Hepatocyte (in vitro differentiated cells): Measurements from ENCODE around the gene TLL1. TPM values are rescaled to one million over a fixed set of nuclear protein-coding genes. Genes with fewer than 3 reads are reported as not detected.

Source experiments
- DNase-seq: peaks from one replicate; pipeline ENCODE4 v3.0.0-alpha.2; 2016; ENCODE audit warnings: low spot score
- H2AFZ ChIP-seq: fragments of 200-600 bp; sonication (generic); 2 replicates; pipeline ENCODE4 v1.6.0; 2016; ENCODE audit warnings: antibody characterized with exemption, mild to moderate bottlenecking
- H3K27ac ChIP-seq: fragments of 200-600 bp; sonication (generic); 2 replicates; pipeline ENCODE4 v1.5.1; 2016; ENCODE audit warnings: mild to moderate bottlenecking
- H3K27me3 ChIP-seq: fragments of 200-600 bp; sonication (generic); 2 replicates; pipeline ENCODE4 v1.6.1; 2016
- H3K36me3 ChIP-seq: fragments of 200-600 bp; sonication (generic); replicated peaks from 2 replicates; pipeline ENCODE4 v1.5.1; 2016; ENCODE audit warnings: low read depth; ENCODE audit not compliant: insufficient read depth
- H3K4me1 ChIP-seq: fragments of 200-600 bp; sonication (generic); 2 replicates; pipeline ENCODE4 v1.5.1; 2016; ENCODE audit warnings: mild to moderate bottlenecking, moderate library complexity; ENCODE audit not compliant: insufficient read depth
- H3K4me2 ChIP-seq: fragments of 200-600 bp; sonication (generic); 2 replicates; pipeline ENCODE4 v1.6.0; 2016
- H3K4me3 ChIP-seq: fragments of 200-600 bp; sonication (generic); 2 replicates; pipeline ENCODE4 v1.5.1; 2016; ENCODE audit warnings: mild to moderate bottlenecking
- H3K79me2 ChIP-seq: fragments of 200-600 bp; sonication (generic); 2 replicates; pipeline ENCODE4 v1.6.0; 2017; ENCODE audit warnings: mild to moderate bottlenecking
- H3K9me2 ChIP-seq: fragments of 200-600 bp; sonication (generic); replicated peaks from 2 replicates; pipeline ENCODE4 v1.6.0; 2017; ENCODE audit warnings: mild to moderate bottlenecking; ENCODE audit not compliant: insufficient read depth
- H3K9me3 ChIP-seq: fragments of 200-600 bp; sonication (generic); 2 replicates; pipeline ENCODE4 v1.5.1; 2016; ENCODE audit warnings: low read depth, mild to moderate bottlenecking
- H4K20me1 ChIP-seq: fragments of 200-600 bp; sonication (generic); 2 replicates; pipeline ENCODE4 v1.6.0; 2016; ENCODE audit warnings: mild to moderate bottlenecking; ENCODE audit not compliant: insufficient read depth, poor library complexity, severe bottlenecking
- EZH2 ChIP-seq: fragments of 200-600 bp; sonication (generic); IDR thresholded peaks from 2 replicates; pipeline ENCODE4 v1.6.1; 2016; ENCODE audit warnings: antibody characterized with exemption, mild to moderate bottlenecking, borderline replicate concordance
- EZH2phosphoT487 ChIP-seq: fragments of 200-600 bp; sonication (generic); IDR thresholded peaks from one replicate; pipeline ENCODE4 v1.6.1; 2018; ENCODE audit warnings: antibody characterized with exemption, mild to moderate bottlenecking, low read depth, moderate library complexity; ENCODE audit not compliant: unreplicated experiment, severe bottlenecking
- WGBS: methylation state at CpG from one replicate; pipeline ENCODE4 v1.1.6; 2016; ENCODE audit warnings: low lambda C conversion rate; ENCODE audit errors: missing lambda C conversion rate; 5-methylcytosine and 5-hydroxymethylcytosine counted together
- polyA plus RNA-seq: library from polyadenylated mRNA; unstranded; fragments of >200 nt; fragmentation: Nextera tagmentation; extraction: Ambion mirVana; gene quantifications from 2 replicates; pipeline ENCODE4 v1.2.1, GENCODE V29; 2016
- total RNA-seq: library from RNA; depleted of rRNA; stranded (reverse); fragments of >200 nt; gene quantifications from 2 replicates; pipeline ENCODE4 v1.2.3, GENCODE V29; 2014
- TF ChIP-seq, protein P1 (sequence below): fragments of 200-600 bp; sonication (generic); IDR thresholded peaks from 2 replicates; pipeline ENCODE4 v1.5.1; 2016; ENCODE audit warnings: antibody characterized with exemption, mild to moderate bottlenecking; ENCODE audit not compliant: poor library complexity

Gene TLL1
- total and polyA plus RNA-seq, 2 experiments from 2014 or later = 0.30 to 0.97 TPM

DNA sequence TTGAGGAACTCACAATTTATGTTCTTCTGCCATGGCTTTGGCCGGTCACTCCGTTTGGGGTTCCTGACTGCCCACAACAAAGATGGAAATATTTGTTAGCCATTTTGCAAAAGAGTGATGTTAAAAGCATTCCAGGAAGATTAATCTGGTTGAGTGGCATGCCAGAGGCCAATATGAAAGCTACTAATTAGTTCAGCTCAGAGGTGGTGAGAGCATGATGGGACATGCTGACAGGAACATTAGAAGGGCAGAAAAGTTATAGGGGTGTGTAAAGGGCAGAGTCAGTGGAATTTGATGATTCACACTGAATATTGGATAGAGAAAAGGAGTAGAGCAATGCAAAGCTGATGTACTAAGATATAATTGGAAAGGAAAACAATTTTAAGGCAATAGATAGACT is 94.4 kb downstream of the TLL1 start:
- H3K27me3 ChIP-seq = no peaks in the 10 kb centered on the region
- DNase-seq = no peak
- 98% methylated on average over 2 of the region's 2 CpGs for whole genome bisulfite sequencing
- H3K4me1 ChIP-seq = no peaks in the 10 kb centered on the region
- H3K9me3 ChIP-seq = no peaks in the 10 kb centered on the region
- H3K27ac ChIP-seq = no peak overlapping the region
- H3K9me2 ChIP-seq = no peaks in the 10 kb centered on the region
- TF ChIP-seq, protein P1, sequence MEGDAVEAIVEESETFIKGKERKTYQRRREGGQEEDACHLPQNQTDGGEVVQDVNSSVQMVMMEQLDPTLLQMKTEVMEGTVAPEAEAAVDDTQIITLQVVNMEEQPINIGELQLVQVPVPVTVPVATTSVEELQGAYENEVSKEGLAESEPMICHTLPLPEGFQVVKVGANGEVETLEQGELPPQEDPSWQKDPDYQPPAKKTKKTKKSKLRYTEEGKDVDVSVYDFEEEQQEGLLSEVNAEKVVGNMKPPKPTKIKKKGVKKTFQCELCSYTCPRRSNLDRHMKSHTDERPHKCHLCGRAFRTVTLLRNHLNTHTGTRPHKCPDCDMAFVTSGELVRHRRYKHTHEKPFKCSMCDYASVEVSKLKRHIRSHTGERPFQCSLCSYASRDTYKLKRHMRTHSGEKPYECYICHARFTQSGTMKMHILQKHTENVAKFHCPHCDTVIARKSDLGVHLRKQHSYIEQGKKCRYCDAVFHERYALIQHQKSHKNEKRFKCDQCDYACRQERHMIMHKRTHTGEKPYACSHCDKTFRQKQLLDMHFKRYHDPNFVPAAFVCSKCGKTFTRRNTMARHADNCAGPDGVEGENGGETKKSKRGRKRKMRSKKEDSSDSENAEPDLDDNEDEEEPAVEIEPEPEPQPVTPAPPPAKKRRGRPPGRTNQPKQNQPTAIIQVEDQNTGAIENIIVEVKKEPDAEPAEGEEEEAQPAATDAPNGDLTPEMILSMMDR = no peak
- TF ChIP-seq EZH2phosphoT487 (no peak), EZH2 (no peak)
- no peaks in the 10 kb centered on the region for H4K20me1 ChIP-seq
- no peaks in the 10 kb centered on the region for H3K79me2 ChIP-seq
- no peak overlapping the region for H3K4me2 ChIP-seq
- no peaks in the 10 kb centered on the region for H3K36me3 ChIP-seq
- no peak overlapping the region for H3K4me3 ChIP-seq
- no peak overlapping the region for H2AFZ ChIP-seq

DNA sequence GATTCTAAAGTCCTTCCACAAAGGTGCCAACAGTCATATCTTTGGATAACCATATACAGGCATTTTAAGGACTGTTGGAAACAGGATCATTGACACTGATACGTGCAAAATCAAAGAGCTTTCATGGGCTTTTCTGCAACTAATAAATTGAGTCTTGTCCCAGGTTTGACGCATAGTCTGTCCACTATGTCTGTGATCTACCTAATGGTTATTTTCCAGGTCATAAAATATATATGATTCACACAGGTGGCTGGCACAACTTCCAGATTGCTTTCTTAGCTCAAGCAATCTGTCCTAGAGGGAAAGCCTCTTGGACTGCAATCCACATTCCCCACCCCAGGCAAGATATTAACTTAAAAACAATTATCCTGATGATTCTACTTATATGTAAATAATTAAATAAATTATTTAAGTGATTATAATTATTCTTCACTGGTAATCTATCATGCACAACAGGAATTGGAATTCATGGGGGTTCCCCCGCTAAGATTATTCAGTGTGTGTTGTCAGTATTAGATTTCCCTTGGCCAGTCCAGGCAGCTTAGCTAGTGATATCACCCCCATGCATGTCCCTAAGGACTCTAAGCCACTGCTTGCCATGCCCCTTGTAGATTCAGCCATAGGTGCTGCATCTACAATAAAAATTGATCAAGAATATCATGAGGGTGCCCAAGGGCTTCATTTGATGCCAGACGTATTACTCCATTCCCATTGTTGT is 97.8 kb downstream of the TLL1 start:
- Histone ChIP-seq H3K4me3 (no peak overlapping the region), H3K79me2 (no peaks in the 10 kb centered on the region), H3K4me1 (no peaks in the 10 kb centered on the region), H3K9me2 (no peaks in the 10 kb centered on the region), H3K4me2 (no peak overlapping the region), H4K20me1 (no peaks in the 10 kb centered on the region), H3K27ac (no peak overlapping the region), H3K9me3 (no peaks in the 10 kb centered on the region), H2AFZ (no peak overlapping the region), H3K36me3 (no peaks in the 10 kb centered on the region), H3K27me3 (no peaks in the 10 kb centered on the region)
- DNase-seq = no peak
- 94% methylated on average over 4 of the region's 4 CpGs for WGBS
- TF ChIP-seq, protein P1 = no peak
- no peak for TF ChIP-seq EZH2phosphoT487
- TF ChIP-seq EZH2 = no peak

DNA sequence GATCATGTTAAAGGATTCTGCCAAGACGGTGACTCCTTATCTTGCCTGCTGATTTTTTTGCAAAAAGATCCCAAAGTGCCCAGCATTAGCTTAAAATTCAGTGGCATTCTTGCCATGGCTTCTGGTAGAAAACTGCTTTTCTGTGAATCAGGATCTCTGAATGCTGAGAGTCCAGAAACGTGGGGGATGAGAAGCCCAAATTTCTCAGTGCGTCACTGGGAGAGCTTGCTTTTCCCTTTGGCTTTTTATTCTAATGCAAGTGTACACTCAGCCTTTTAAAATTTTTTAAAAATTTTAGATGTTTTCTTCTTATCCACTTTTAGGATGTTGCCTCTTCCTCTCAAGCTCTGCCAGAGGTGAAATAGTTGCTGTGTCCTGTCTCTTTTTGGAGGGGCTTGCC is 98.4 kb downstream of the TLL1 start:
- H3K4me1 ChIP-seq = no peaks in the 10 kb centered on the region
- no peak overlapping the region for H3K27ac ChIP-seq
- H3K27me3 ChIP-seq = no peaks in the 10 kb centered on the region
- no peak overlapping the region for H2AFZ ChIP-seq
- no peak for DNase-seq
- H3K9me3 ChIP-seq = no peaks in the 10 kb centered on the region
- H3K79me2 ChIP-seq = no peaks in the 10 kb centered on the region
- H4K20me1 ChIP-seq = no peaks in the 10 kb centered on the region
- H3K4me3 ChIP-seq = no peak overlapping the region
- TF ChIP-seq, protein P1 = no peak
- TF ChIP-seq EZH2 = no peak
- no peak for TF ChIP-seq EZH2phosphoT487
- H3K9me2 ChIP-seq = no peaks in the 10 kb centered on the region
- no peak overlapping the region for H3K4me2 ChIP-seq
- 91% methylated on average over 3 of the region's 3 CpGs for WGBS
- no peaks in the 10 kb centered on the region for H3K36me3 ChIP-seq

DNA sequence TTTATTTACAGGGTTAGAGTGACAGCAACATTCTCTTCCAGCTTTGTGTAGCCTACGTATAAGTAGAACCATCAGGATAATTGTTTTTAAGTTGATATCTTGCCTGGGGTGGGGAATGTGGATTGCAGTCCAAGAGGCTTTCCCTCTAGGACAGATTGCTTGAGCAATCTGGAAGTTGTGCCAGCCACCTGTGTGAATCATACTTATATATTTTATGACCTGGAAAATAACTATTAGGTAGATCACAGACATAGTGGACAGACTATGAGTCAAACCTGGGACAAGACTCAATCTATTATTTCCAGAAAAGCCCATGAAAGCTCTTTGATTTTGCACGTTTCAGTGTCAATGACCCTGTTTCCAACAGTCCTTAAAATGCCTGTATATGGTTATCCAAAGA is 98.9 kb downstream of the TLL1 start:
- no peak for DNase-seq
- no peak overlapping the region for H2AFZ ChIP-seq
- no peaks in the 10 kb centered on the region for H3K4me1 ChIP-seq
- H3K36me3 ChIP-seq = no peaks in the 10 kb centered on the region
- no peak overlapping the region for H3K4me3 ChIP-seq
- H3K9me2 ChIP-seq = no peaks in the 10 kb centered on the region
- H4K20me1 ChIP-seq = no peaks in the 10 kb centered on the region
- H3K79me2 ChIP-seq = no peaks in the 10 kb centered on the region
- WGBS = 70% methylated on average over 2 of the region's 2 CpGs
- no peaks in the 10 kb centered on the region for H3K9me3 ChIP-seq
- no peak overlapping the region for H3K4me2 ChIP-seq
- no peak for TF ChIP-seq EZH2phosphoT487
- TF ChIP-seq EZH2 = no peak
- TF ChIP-seq, protein P1 = no peak
- no peaks in the 10 kb centered on the region for H3K27me3 ChIP-seq
- H3K27ac ChIP-seq = no peak overlapping the region
